Epithelial cell of proximal tubule (primary cell): ENCODE data around the gene METTL25B. TPM values are rescaled to one million over a fixed set of nuclear protein-coding genes. Genes with fewer than 3 reads are reported as not detected.

ENCODE experiments used
- DNase-seq: peaks from one replicate; pipeline ENCODE4 v3.0.0-alpha.2; 2011; ENCODE audit warnings: low read depth
- H3K4me3 ChIP-seq: 2 replicates; pipeline ENCODE4 v1.5.1; 2011; ENCODE audit warnings: low read depth, mild to moderate bottlenecking, low read length
- CTCF ChIP-seq: conservative IDR thresholded peaks from 2 replicates; pipeline ENCODE4 v1.5.1; 2012; ENCODE audit warnings: low read depth, mild to moderate bottlenecking, low read length
- total RNA-seq: library from RNA; depleted of rRNA; stranded (reverse); fragments of >200 nt; gene quantifications from 2 replicates; pipeline ENCODE4 v1.2.3, GENCODE V29; 2015

Gene METTL25B
- total RNA-seq, 1 donor from 2014 or later = 19.9 TPM

GRCh38 chr1:156693848-156694689, 34.2 kb upstream of the METTL25B start:
- DNase-seq = no peak
- TF ChIP-seq CTCF = no peak
- no peak overlapping the region for H3K4me3 ChIP-seq

DNA sequence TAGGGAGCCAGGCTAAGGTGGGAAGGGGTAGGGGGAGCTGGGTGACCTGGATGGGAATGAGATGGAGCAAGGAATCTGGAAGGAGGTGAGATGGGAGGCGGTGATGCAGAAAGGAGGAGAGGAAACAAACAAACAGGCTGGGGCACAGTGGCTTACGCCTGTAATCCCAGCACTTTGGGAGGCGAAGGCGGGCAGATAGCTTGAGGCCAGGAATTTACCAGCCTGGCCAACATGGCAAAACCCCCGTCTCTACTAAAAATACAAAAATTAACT, 33.6 kb upstream of the METTL25B start:
- no peak for TF ChIP-seq CTCF
- H3K4me3 ChIP-seq = no peak overlapping the region
- DNase-seq = no peak

GRCh38 chr1:156696755-156697154, 31.5 kb upstream of the METTL25B start:
- TF ChIP-seq CTCF = no peak
- DNase-seq = no peak
- H3K4me3 ChIP-seq = no peak overlapping the region

DNA sequence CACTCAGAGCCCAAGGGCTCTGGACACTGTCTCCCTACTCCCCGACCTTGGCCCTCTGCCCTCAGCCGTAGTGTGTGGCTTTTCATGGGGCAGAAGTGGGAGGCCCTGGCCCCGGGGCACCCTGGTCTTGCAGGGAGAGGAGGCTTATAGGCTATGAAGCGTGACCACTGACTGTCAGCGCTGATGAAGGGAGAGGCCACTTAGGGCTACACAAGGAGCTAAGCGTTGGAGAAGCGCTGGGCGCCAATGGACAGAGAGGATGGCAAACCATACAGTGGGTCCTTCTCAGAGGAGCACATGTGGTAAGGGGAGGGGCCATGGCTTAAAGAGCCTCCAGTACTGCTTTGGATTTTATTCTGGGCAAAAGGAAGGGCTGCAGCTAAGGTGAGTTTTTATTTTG, 30.8 kb upstream of the METTL25B start:
- H3K4me3 ChIP-seq = no peak overlapping the region
- TF ChIP-seq CTCF = no peak
- DNase-seq = no peak

DNA sequence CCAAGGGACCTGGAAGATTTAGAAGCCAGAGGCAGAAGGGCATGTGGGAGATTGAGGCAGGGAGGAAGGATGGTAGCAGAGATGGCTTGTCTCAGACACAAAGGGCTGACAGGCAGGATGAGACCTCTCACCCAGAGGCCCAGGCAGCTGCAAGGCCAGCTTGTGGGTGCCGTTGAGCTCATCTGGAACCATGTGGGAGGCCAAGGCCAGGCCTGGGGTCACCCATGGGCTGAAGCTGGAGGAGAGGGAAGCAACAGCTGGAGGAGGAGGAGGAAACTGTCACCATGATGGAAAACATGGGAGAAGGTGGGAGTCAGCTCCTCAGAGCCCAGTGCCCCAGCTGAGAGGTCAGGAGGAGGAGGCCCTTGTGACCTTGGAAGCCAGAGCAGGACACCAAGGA, 29.3 kb upstream of the METTL25B start:
- no peak for TF ChIP-seq CTCF
- no peak for DNase-seq
- no peak overlapping the region for H3K4me3 ChIP-seq

- H3K4me3 ChIP-seq = no peak overlapping the region
Observed at GRCh38 chr1:156700736-156701531, 27.3 kb upstream of the METTL25B start.

More at GRCh38 chr1:156700736-156701531, 27.3 kb upstream of the METTL25B start:
- no peak for TF ChIP-seq CTCF
- DNase-seq = no peak
